ENCODE results near the gene CHMP2A. TPM values are rescaled to one million over a fixed set of nuclear protein-coding genes. Genes with fewer than 3 reads are reported as not detected.

Gene CHMP2A
- total and polyA plus RNA-seq, 2 of the 8 experiments (the other 6 are each of a cell fraction or from before 2014, with no cell fraction given): 70.0 to 132 TPM

DNA sequence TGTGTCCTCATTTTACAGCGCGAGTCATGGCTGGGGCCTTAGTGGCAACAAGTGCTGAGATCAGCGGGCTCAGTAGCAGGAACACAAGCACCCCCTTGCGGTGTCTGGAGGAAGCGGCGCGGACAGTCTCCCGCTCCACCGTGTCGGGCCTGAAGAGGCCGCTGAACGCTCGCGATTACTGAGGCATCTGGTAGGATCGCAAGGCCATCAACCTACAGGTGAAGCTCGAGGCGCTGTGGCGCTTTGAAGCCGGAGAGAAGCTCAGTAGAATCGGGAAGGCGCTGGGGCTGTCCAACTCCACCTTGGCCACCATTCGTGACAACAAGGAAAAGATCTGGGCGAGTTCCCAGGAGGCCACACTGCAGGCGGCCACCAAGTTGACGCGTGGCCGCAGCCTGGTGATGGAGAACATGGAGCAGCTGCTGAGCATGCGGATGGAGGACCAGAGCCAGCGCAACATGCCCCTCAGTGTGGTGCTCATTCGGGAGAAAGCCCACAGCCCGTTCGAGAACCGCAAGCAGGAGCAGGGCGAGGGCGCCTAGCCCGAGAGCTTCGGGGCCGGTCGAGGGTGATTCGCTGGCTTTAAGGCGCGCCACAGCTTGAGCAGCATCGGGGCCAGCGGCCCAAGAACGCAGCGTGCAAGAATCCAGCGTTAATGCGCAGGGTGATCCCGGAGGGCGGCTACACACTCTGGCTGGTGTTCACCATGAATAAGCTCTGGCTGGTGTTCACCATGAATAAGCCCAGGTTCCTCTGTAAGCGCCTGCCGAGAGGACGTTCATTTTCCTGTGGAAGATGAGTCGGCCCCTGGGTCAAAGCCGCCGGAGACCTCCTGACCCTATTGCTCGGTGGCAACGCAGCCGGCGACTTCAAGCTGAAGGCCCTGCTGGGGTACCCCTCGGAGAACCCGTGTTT is 26.6 kb upstream of the CHMP2A start (continued):
- TF ChIP-seq, protein P1, sequence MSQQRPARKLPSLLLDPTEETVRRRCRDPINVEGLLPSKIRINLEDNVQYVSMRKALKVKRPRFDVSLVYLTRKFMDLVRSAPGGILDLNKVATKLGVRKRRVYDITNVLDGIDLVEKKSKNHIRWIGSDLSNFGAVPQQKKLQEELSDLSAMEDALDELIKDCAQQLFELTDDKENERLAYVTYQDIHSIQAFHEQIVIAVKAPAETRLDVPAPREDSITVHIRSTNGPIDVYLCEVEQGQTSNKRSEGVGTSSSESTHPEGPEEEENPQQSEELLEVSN (IDR thresholded peaks at IDR 0.05): peak; percentile 57; the same call in 1 of the 2 replicates
- no peak for TF ChIP-seq CBX5 (IDR thresholded peaks at IDR 0.05; ENCODE audit: low read depth, low read length)
- TF ChIP-seq TCF12 (IDR thresholded peaks at IDR 0.05; ENCODE audit: low read depth, low read length): 0 out of 2 replicates have a peak, but pooled peaks have one; percentile 74
- no peak for TF ChIP-seq CBX8 (IDR thresholded peaks at IDR 0.05; ENCODE audit: borderline replicate concordance, low read depth, low read length)
- TF ChIP-seq HDAC6 (IDR thresholded peaks at IDR 0.05; ENCODE audit: low read depth, low read length): no peak
- TF ChIP-seq RAD21 (IDR thresholded peaks at IDR 0.05 in 1 of 2, conservative IDR thresholded peaks at IDR 0.05 in 1 of 2; ENCODE audit: low read depth in 2 of 2, low read length in 2 of 2): peak; percentile 90 to 93
- no peak for TF ChIP-seq JUN (IDR thresholded peaks at IDR 0.05; ENCODE audit: low read depth, low read length)
- TF ChIP-seq KDM5A (IDR thresholded peaks at IDR 0.05; ENCODE audit: low read length): no peak
- TF ChIP-seq NRF1 (IDR thresholded peaks at IDR 0.05; ENCODE audit: low read depth, low read length): no peak
- peak; percentile 43; the same call in 1 of the 2 replicates for TF ChIP-seq TAF1 (IDR thresholded peaks at IDR 0.05; ENCODE audit: low read depth, low read length)
- TF ChIP-seq SIN3A (conservative IDR thresholded peaks at IDR 0.05 in 1 of 2, IDR thresholded peaks at IDR 0.05 in 1 of 2; ENCODE audit: low read depth in 1 of 2, low read length in 2 of 2): peak in 1 of 2 experiments; percentile 64; a peak in 2 of 4 replicates

All from H1 (cell line).